HCT116 (cell line): ENCODE data around the gene TMEM203. TPM values are rescaled to one million over a fixed set of nuclear protein-coding genes. Genes with fewer than 3 reads are reported as not detected.

Source experiments
- ATAC-seq: fragments of 200-7000 bp; cut with Tn5 transposase; 2 replicates; pipeline ENCODE4 v1.9.1; 2020; ENCODE audit warnings: mild to moderate bottlenecking, moderate library complexity
- BruUV-seq: library from RNA; stranded (reverse); fragments of 400-500 nt; replicated peaks from 2 replicates; lab custom pipeline; 2021; lab: Mats Ljungman, UMichigan
- CTCF ChIA-PET: fragments of 300-600 bp; sonication (Branson Sonifier 250); formaldehyde crosslinking; loops from one replicate; lab custom pipeline; 2021; ENCODE audit warnings: antibody characterized with exemption; lab: Charles Lee
- POLR2A ChIA-PET: fragments of 300-600, 350-600 bp; sonication (Branson Sonifier 250); formaldehyde crosslinking; loops from one replicate; lab custom pipeline; 2021; ENCODE audit warnings: antibody characterized with exemption; lab: Charles Lee
- RAD21 ChIA-PET, 2 experiments: fragments of 300-600 bp; sonication (Branson Sonifier 250); formaldehyde crosslinking; loops; one replicate each; lab custom pipeline; 2023; ENCODE audit warnings: low total read pairs in 2 of 2; ENCODE audit not compliant: uncharacterized antibody in 2 of 2, unreplicated experiment in 2 of 2, low non-redundant PET in 1 of 2; lab: Charles Lee
- DNase-seq: peaks from one replicate; pipeline ENCODE4 v3.0.0-alpha.2; 2010; ENCODE audit warnings: low read depth, low spot score
- H2AFZ ChIP-seq: fragments of 200-600 bp; shearing (Covaris generic), sonication (generic); 2 replicates; pipeline ENCODE4 v1.6.1; 2017; ENCODE audit warnings: low read depth, mixed run types, mixed read lengths, antibody characterized with exemption, low read length; ENCODE audit not compliant: poor library complexity, severe bottlenecking
- H3K27ac ChIP-seq: 2 replicates; pipeline ENCODE4 v1.5.1; 2012; ENCODE audit warnings: low read depth, low read length
- H3K27me3 ChIP-seq: fragments of 200-600 bp; sonication (generic); 2 replicates; pipeline ENCODE4 v1.6.1; 2016; ENCODE audit warnings: mixed run types, low read length, mixed read lengths; ENCODE audit not compliant: insufficient read depth
- H3K36me3 ChIP-seq, 2 experiments: fragments of 200-500 bp in 1 of 2; fragments of 200-600 bp in 1 of 2; sonication (Bioruptor generic) in 1 of 2; sonication (generic) in 1 of 2; 2 replicates each; pipeline versions ENCODE4 v1.5.1 to v1.6.1; 2014 to 2016; ENCODE audit warnings: low read length in 2 of 2, inconsistent platforms in 1 of 2, mixed read lengths in 1 of 2, mixed run types in 1 of 2; ENCODE audit not compliant: insufficient read depth in 2 of 2, control insufficient read depth in 1 of 2
- H3K4me1 ChIP-seq, 2 experiments: fragments of 200-600 bp in 1 of 2; sonication (generic) in 1 of 2; 2 replicates each; pipeline versions ENCODE4 v1.5.1 to v1.6.1; 2012 to 2017; ENCODE audit warnings: low read length in 2 of 2, inconsistent platforms in 1 of 2, mild to moderate bottlenecking in 1 of 2, mixed read lengths in 1 of 2, mixed run types in 1 of 2, moderate library complexity in 1 of 2; ENCODE audit not compliant: insufficient read depth in 2 of 2, control insufficient read depth in 1 of 2
- H3K4me2 ChIP-seq: fragments of 200-600 bp; sonication (generic); 2 replicates; pipeline ENCODE4 v1.6.1; 2017; ENCODE audit warnings: mixed run types, low read length, mixed read lengths
- H3K4me3 ChIP-seq, 2 experiments: fragments of 200-600 bp in 1 of 2; sonication (generic) in 1 of 2; replicated peaks in 1 of 2; 2 replicates each; pipeline ENCODE4 v1.5.1; 2011 to 2016; ENCODE audit warnings: low read length in 2 of 2, control low read depth in 1 of 2, low read depth in 1 of 2, mild to moderate bottlenecking in 1 of 2, mixed read lengths in 1 of 2, mixed run types in 1 of 2
- H3K79me2 ChIP-seq: fragments of 200-600 bp; sonication (generic); 2 replicates; pipeline ENCODE4 v1.6.1; 2017; ENCODE audit warnings: mild to moderate bottlenecking, mixed run types, low read length, moderate library complexity, mixed read lengths; ENCODE audit not compliant: insufficient read depth
- H3K9ac ChIP-seq: fragments of 200-600 bp; sonication (generic); 2 replicates; pipeline ENCODE4 v1.6.1; 2016; ENCODE audit warnings: low read length, mixed read lengths
- H3K9me2 ChIP-seq: fragments of 200-600 bp; sonication (generic), shearing (Covaris generic); 2 replicates; pipeline ENCODE4 v1.6.1; 2017; ENCODE audit warnings: mixed run types, mild to moderate bottlenecking, moderate library complexity; ENCODE audit not compliant: insufficient read depth
- H3K9me3 ChIP-seq, 2 experiments: fragments of 200-500 bp in 1 of 2; fragments of 200-600 bp in 1 of 2; sonication (Bioruptor generic) in 1 of 2; sonication (generic) in 1 of 2; 2 replicates each; pipeline ENCODE4 v1.6.1; 2014 to 2017; ENCODE audit warnings: low read length in 2 of 2, mixed read lengths in 2 of 2, inconsistent platforms in 1 of 2, low read depth in 1 of 2, mild to moderate bottlenecking in 1 of 2, mixed run types in 1 of 2, moderate library complexity in 1 of 2; ENCODE audit not compliant: control insufficient read depth in 1 of 2, insufficient read depth in 1 of 2
- H4K20me1 ChIP-seq: fragments of 200-600 bp; sonication (generic), shearing (Covaris generic); 2 replicates; pipeline ENCODE4 v1.6.1; 2017; ENCODE audit warnings: mixed run types, mild to moderate bottlenecking, moderate library complexity; ENCODE audit not compliant: insufficient read depth
- ATF3 ChIP-seq: IDR thresholded peaks from 2 replicates; pipeline ENCODE4 v1.6.1; 2012
- REST ChIP-seq: IDR thresholded peaks from 2 replicates; pipeline ENCODE4 v1.6.1; 2012; ENCODE audit warnings: low read depth
- ZFX ChIP-seq: fragments of 450-650 bp; IDR thresholded peaks from 2 replicates; pipeline ENCODE4 v1.6.1; 2017
- intact Hi-C: fragments of 100-400 bp; cut with micrococcal nuclease; formaldehyde crosslinking; loops from 2 replicates; pipeline ENCODE4 v1.10.0; 2022
- total RNA-seq: library from RNA; stranded (reverse); gene quantifications from one replicate; pipeline ENCODE4 v1.2.1, GENCODE V29; 2021; ENCODE audit not compliant: unreplicated experiment

TMEM203 gene
- total RNA-seq, 1 experiment from 2014 or later: 45.0 TPM

GRCh38 chr9:137254624-137255447 lies 49.4 kb upstream of the TMEM203 start, which contains the start of gene NELFB (continued):
- no peak for TF ChIP-seq REST
- TF ChIP-seq ATF3: no peak
- no peak for TF ChIP-seq ZFX

- ATAC-seq (no peak), DNase-seq (no peak)
- RAD21 ChIA-PET: no interaction called here
- peaks cover 13 to 18% of the 10 kb centered on the region in 2 experiments for H3K36me3 ChIP-seq
- CTCF ChIA-PET: interaction anchor here (1.0 to 1.5 kb wide), 7 partner anchors 13 to 187 kb away, joined by 3 to 6 read pairs (median 4); partner anchors contain the start of genes ANAPC2, NRARP, SSNA1 and TUBB4B
- TF ChIP-seq REST: no peak
- TF ChIP-seq ZFX: peak; percentile 26; the same call in 1 of the 2 replicates
- no peaks in the 10 kb centered on the region for H3K9me3 ChIP-seq
- peak overlapping the region; percentile 78 to 100 for H3K4me3 ChIP-seq
- peak overlapping the region; percentile 91 for H3K27ac ChIP-seq
- H3K4me1 ChIP-seq: peaks cover 21 to 42% of the 10 kb centered on the region in 2 experiments
- H3K79me2 ChIP-seq: peaks cover 32% of the 10 kb centered on the region
- H2AFZ ChIP-seq: no peak overlapping the region
- H4K20me1 ChIP-seq: no peaks in the 10 kb centered on the region
- peak overlapping the region; percentile 88 for H3K9ac ChIP-seq
- peak overlapping the region; percentile 93 for H3K4me2 ChIP-seq
- BruUV-seq: TSS peak; percentile 47
- POLR2A ChIA-PET: interaction anchor here (0.6 to 5.9 kb wide), 4 partner anchors 10 to 63 kb away, joined by 3 to 39 read pairs (median 9); partner anchors contain the start of gene TUBB4B
- intact Hi-C loops: no loop called here
- H3K27me3 ChIP-seq: no peaks in the 10 kb centered on the region
- H3K9me2 ChIP-seq: no peaks in the 10 kb centered on the region
These were observed 48.5 kb upstream of the TMEM203 start for GRCh38 chr9:137253717-137254623.
